Measurements from ENCODE around the gene ARHGEF26.

The ARHGEF26 gene

DNA sequence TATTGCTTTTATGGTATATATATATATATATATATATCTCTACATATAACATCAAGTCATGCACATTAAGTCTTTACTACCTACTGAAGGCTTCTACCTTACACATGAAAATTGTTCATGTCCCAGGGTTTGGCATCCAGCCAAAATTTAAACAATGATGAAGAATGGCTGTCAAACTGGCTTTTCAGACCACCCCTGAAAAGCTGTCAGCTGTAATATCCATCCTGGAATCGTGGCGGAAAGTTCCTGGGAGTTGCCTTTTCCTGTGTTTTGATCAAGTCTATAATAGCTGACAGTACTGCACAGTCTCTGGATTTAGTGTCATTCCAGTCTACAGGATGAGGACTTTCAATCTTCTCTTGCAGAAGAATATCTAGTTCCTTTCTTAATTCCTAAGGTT, 154.8 kb downstream of the ARHGEF26 start:
- DNase-seq, result no peak

DNA sequence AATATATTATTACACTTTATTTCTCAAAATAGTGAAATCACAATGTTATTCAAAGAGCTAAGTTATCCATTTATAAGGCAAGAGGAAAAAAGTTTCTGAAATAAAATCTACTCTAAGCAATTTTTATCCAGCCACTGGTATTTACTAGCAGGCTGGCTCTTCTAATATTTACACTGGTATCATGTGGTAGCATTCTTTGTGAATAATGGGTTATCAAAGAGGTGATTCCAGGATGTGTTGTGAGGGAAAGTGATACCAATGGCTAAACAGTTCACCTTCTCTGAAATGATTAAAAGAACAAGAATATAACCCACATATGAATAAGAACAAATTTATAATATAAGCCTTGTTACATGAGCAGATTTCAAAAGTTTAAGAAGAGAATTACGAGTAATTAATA, 159.0 kb downstream of the ARHGEF26 start:
- DNase-seq, result no peak

DNA sequence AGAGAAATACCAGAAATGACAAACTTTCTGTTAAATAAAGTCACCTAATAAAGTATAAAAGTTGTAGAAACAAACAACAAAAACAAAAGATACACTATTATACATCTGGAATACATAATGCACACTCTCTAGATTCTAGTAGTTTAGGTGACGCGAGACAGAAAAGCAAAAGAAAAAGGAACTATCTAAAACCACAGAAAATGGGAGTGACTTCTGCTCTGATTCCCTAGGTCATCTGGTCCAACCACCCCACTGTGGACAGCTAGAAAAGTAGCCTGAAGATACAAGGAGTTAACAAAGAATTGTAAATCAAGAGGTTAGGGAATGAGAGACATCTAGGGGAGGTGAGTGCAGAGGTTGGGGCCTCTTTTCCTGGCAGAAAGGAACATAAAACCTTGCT, 164.0 kb downstream of the ARHGEF26 start:
- DNase-seq, result peak; percentile 51 to 57

DNA sequence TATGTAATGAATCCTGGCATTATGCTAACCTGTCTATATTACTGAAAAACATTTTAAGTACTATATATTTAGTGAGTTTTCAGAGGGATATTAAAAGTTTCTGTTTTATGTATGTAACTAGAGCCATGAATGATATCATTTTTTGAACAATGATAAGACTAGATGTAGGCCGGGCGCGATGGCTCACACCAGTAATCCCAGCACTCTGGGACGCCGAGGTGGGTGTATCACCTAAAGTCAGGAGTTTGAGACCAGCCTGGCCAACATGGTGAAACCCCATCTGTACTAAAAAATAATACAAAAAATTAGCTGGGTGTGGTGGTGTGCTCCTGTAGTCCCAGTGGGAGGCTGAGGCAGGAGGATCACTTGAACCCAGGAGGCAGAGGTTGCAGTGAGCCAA, 169.0 kb downstream of the ARHGEF26 start:
- DNase-seq, result no peak

DNA sequence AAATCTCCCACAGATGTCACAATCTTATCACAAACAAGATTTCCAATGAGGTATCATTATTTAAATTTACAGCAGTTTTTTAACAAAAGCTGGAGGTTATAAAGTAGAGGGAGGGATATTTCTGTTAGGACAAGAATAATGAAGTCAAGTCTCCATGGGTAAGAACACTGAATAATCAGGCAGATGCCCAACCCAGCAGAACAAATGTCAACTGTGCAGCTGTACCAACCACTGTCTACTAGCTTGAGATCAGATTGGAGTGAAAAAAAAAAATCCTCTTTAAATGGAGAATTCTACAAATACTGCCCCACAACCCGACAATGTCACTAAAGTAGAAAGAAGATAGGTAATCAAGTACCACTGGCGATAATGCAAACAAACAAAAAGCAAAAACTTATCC, 172.8 kb downstream of the ARHGEF26 start:
- DNase-seq, result no peak

DNA sequence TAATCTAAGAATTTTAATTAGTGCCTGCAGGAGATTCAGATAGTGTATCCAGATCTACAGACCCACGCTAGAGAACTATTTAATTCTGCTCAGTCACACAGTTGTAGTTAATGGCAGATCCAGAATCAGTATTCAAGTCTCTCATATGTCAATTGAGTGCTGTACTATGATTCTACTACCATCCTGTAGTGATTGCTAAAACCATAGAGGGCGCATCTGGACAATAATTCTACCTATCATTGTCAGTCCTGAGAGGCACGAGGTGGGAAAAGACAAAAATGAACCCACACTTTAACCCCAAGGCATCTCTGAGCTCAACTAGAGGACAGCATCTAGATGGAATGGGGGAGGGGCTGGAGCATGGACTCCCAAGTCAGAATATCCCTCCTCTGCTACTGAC, 180.4 kb downstream of the ARHGEF26 start:
- DNase-seq, result no peak

DNA sequence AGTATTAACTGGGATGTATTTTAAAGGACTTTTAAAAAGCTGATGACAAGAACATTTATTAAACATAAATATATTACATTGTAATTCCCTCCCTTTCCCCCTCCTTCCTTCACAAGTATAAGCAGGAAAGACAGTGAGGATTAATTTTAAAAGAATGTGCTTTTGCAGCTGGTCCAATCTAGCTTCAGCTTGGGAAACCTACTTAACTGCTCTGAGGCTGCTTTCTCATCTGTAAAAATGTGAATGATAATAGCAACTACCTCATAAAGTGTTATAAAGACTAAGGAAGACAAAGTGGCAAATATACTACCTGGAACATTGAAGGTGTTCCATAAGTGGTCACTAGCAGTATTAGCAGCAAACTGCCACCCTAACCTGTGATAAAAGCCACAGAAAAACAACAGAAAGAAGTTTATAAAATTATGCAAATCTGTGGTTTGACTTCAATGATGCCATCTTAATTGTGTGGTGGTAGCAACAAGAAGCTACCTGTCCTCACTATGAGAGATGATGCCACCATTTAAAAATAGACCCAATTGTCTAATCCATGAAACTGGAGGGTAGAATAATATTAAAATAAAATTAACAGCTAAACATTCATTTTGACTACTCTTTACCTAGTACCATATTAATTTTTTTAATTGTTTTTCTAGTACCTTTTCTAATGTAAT, 183.1 kb downstream of the ARHGEF26 start:
- no peak for DNase-seq

DNA sequence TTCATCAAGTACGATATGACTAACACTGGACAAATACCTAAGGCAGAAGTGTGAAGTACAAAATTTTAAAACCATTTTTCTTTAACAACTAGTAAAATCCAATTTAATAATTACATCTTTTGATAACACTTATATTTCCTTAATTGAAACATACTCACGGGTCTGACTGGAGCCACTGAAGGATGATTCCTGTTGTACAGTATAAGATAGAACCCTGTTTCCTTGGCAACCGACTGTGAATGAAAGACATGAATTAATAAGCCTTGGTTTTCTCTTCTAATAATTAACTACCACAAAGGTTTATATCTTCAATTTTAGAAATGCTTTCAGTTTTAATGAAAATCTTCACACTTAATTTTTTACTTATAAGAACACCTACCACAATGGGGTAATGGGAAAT, 183.7 kb downstream of the ARHGEF26 start:
- no peak for DNase-seq

DNA sequence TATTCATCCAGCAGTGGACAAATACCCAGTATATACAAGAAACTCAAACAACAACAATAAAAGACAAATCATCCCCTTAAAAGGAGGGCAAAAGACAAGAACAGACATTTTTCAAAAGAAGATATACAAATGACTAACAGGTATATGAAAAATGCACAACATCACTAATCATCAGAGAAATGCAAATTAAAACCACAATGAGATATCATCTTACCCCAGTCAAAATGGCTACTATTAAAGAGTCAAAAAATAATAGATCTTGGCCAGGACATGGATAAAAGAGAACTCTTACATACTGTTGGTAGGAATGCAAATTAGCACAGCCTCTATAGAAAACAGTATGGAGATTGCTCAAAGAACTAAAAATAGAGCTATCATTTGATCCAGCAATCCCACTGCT, 186.2 kb downstream of the ARHGEF26 start:
- no peak for DNase-seq

Data from Kasumi-1 (cell line).